Neural progenitor cell (in vitro differentiated cells): ENCODE measurements around the gene RBM47.

ENCODE experiments used
- CTCF ChIP-seq: fragments of 200-600 bp; sonication (generic); IDR thresholded peaks from 2 replicates; pipeline ENCODE4 v1.5.1; 2017; ENCODE audit warnings: antibody characterized with exemption, mild to moderate bottlenecking
- EZH2phosphoT487 ChIP-seq: fragments of 200-600 bp; sonication (generic); IDR thresholded peaks from 2 replicates; pipeline ENCODE4 v1.6.1; 2017; ENCODE audit warnings: antibody characterized with exemption

GRCh38 chr4:40379248-40379647 lies 250.4 kb downstream of the RBM47 start:
- TF ChIP-seq CTCF (no peak), EZH2phosphoT487 (no peak)
